K562 (cell line): Measurements from ENCODE around the gene OR9I1. TPM values are rescaled to one million over a fixed set of nuclear protein-coding genes. Genes with fewer than 3 reads are reported as not detected.
A peak's percentile ranks its signal among the peaks of the same experiment; 100 is the strongest.

ENCODE experiments used
- ATAC-seq: fragments of 200-7000 bp; cut with Tn5 transposase; 3 replicates; pipeline ENCODE4 v1.9.1; 2020; ENCODE audit warnings: moderate library complexity
- BruUV-seq: library from RNA; stranded (reverse); fragments of 400-500 nt; replicated peaks from 2 replicates; lab custom pipeline; 2021; lab: Mats Ljungman, UMichigan
- CTCF ChIA-PET: fragments of 300-600 bp; formaldehyde crosslinking; extraction: SDS; loops from one replicate; lab custom pipeline; 2021; ENCODE audit warnings: low intra/inter-chr PET ratio; lab: Yijun Ruan, JAX
- POLR2A ChIA-PET: fragments of 300-600, 350-650 bp; sonication (Branson Sonifier 250); formaldehyde crosslinking; extraction: SDS; loops from one replicate; lab custom pipeline; 2021; ENCODE audit warnings: antibody characterized with exemption, inconsistent platforms; lab: Yijun Ruan, JAX
- DNase-seq, 4 experiments: peaks; one replicate each; pipeline versions ENCODE4 v3.0.0 to v3.0.0-alpha.2; 2011 to 2018; ENCODE audit warnings: low spot score in 3 of 4, mixed read lengths in 3 of 4; ENCODE audit errors: extremely low read depth in 1 of 4
- FAIRE-seq: peaks from 2 replicates; lab custom pipeline; 2011; peaks lifted over from hg19 to GRCh38; lab: Jason Lieb, UNC
- H2AFZ ChIP-seq: 2 replicates; pipeline ENCODE4 v1.6.0; 2011; ENCODE audit warnings: low read depth, low read length, control low read depth, inconsistent platforms
- H3K27ac ChIP-seq: fragments of 200-600 bp; 3 replicates; pipeline ENCODE4 v1.8.0; 2011; ENCODE audit warnings: low read depth, mild to moderate bottlenecking, control low read depth, inconsistent platforms, low read length, moderate library complexity, mixed read lengths; ENCODE audit errors: extremely low read depth
- H3K27me3 ChIP-seq, 2 experiments: fragments of 300-600 bp in 1 of 2; 2 replicates in 1 of 2; 3 replicates in 1 of 2; pipeline versions ENCODE4 v1.6.0 to v1.8.0; 2011; ENCODE audit warnings: inconsistent platforms in 2 of 2, low read length in 2 of 2, mild to moderate bottlenecking in 1 of 2, mixed read lengths in 1 of 2, moderate library complexity in 1 of 2; ENCODE audit not compliant: control insufficient read depth in 2 of 2, insufficient read depth in 2 of 2
- H3K36me3 ChIP-seq: fragments of 300-600 bp; 3 replicates; pipeline ENCODE4 v1.8.0; 2011; ENCODE audit warnings: mild to moderate bottlenecking, low read length, inconsistent platforms; ENCODE audit not compliant: control insufficient read depth, insufficient read depth
- H3K4me1 ChIP-seq, 2 experiments: fragments of 200-600 bp in 1 of 2; replicated peaks in 1 of 2; 2 replicates in 1 of 2; 3 replicates in 1 of 2; pipeline versions ENCODE4 v1.5.1 to v1.8.0; 2011; ENCODE audit warnings: inconsistent platforms in 2 of 2, low read length in 2 of 2, mild to moderate bottlenecking in 1 of 2, mixed read lengths in 1 of 2, moderate library complexity in 1 of 2; ENCODE audit not compliant: control insufficient read depth in 2 of 2, insufficient read depth in 2 of 2
- H3K4me2 ChIP-seq: 2 replicates; pipeline ENCODE4 v1.6.1; 2011; ENCODE audit warnings: low read length, control low read depth, inconsistent platforms, mixed read lengths; ENCODE audit not compliant: insufficient read depth
- H3K4me3 ChIP-seq: fragments of 200-600 bp; sonication (generic), shearing (Covaris generic); 2 replicates; pipeline ENCODE4 v1.5.1; 2016; ENCODE audit warnings: control low read depth, inconsistent platforms
- H3K79me2 ChIP-seq: fragments of 200-600 bp; 3 replicates; pipeline ENCODE4 v1.8.0; 2011; ENCODE audit warnings: low read length, inconsistent platforms; ENCODE audit not compliant: control insufficient read depth, insufficient read depth
- H3K9ac ChIP-seq, 2 experiments: 2 replicates each; pipeline versions ENCODE4 v1.6.0 to v1.6.1; 2011; ENCODE audit warnings: low read depth in 2 of 2, low read length in 2 of 2, control low read depth in 1 of 2, inconsistent platforms in 1 of 2, mild to moderate bottlenecking in 1 of 2, mixed read lengths in 1 of 2; ENCODE audit not compliant: insufficient read depth in 1 of 2
- H3K9me1 ChIP-seq: one replicate; pipeline ENCODE4 v1.6.0; 2011; ENCODE audit warnings: inconsistent platforms, mild to moderate bottlenecking, low read length, moderate library complexity; ENCODE audit not compliant: control insufficient read depth, insufficient read depth
- H3K9me3 ChIP-seq: replicated peaks from 2 replicates; pipeline ENCODE4 v1.5.1; 2011; ENCODE audit warnings: low read depth, low read length, inconsistent platforms; ENCODE audit not compliant: control insufficient read depth, insufficient read depth
- H4K20me1 ChIP-seq: replicated peaks from 2 replicates; pipeline ENCODE4 v1.6.1; 2011; ENCODE audit warnings: low read length, inconsistent platforms, mixed read lengths; ENCODE audit not compliant: control insufficient read depth, insufficient read depth
- CTCF ChIP-seq, 3 experiments: IDR thresholded peaks in 2 of 3; conservative IDR thresholded peaks in 1 of 3; 2 replicates each; pipeline ENCODE4 v1.5.1; 2011 to 2012; ENCODE audit warnings: low read length in 3 of 3, mild to moderate bottlenecking in 3 of 3, control low read depth in 2 of 3, improper control_type of control experiment in 1 of 3, inconsistent platforms in 1 of 3, low read depth in 1 of 3, mixed read lengths in 1 of 3, moderate library complexity in 1 of 3; ENCODE audit not compliant: insufficient read depth in 2 of 3
- HINFP ChIP-seq: fragments of 450-650 bp; conservative IDR thresholded peaks from 2 replicates; pipeline ENCODE4 v1.6.1; 2016; ENCODE audit warnings: missing genetic modification characterization, low read depth, mild to moderate bottlenecking, control low read depth, missing compliant biosample characterization
- MCM3 ChIP-seq: fragments of 450-650 bp; IDR thresholded peaks from 2 replicates; pipeline ENCODE4 v1.6.1; 2016
- RAD21 ChIP-seq, 2 experiments: fragments of 250-450 bp in 1 of 2; fragments of 450-650 bp in 1 of 2; sonication (Bioruptor Pico) in 1 of 2; formaldehyde crosslinking in 1 of 2; IDR thresholded peaks in 1 of 2; conservative IDR thresholded peaks in 1 of 2; 2 replicates each; pipeline versions ENCODE4 v1.4.0 to v1.8.0; 2020 to 2022; ENCODE audit warnings: mild to moderate bottlenecking in 2 of 2, moderate library complexity in 1 of 2
- SFPQ ChIP-seq: fragments of 200-400 bp; formaldehyde crosslinking; IDR thresholded peaks from 2 replicates; pipeline ENCODE4 v1.6.1; 2017; ENCODE audit warnings: mild to moderate bottlenecking, low read depth, low read length, moderate library complexity
- SMC3 ChIP-seq: conservative IDR thresholded peaks from 2 replicates; pipeline ENCODE4 v1.6.1; 2011; ENCODE audit warnings: low read depth, low read length, improper control_type of control experiment; ENCODE audit not compliant: insufficient read depth
- ZNF12 ChIP-seq: sonication (generic); formaldehyde crosslinking; IDR thresholded peaks from 2 replicates; pipeline ENCODE4 v1.4.0; 2020; ENCODE audit warnings: mild to moderate bottlenecking, missing genetic modification reagents
- WGBS: fragments of 100-300 bp; shearing (Covaris generic); methylation state at CpG from one replicate; pipeline ENCODE4 v1.1.6; 2016; ENCODE audit warnings: low coverage, mixed read lengths; ENCODE audit not compliant: insufficient coverage; ENCODE audit errors: missing lambda C conversion rate; 5-methylcytosine and 5-hydroxymethylcytosine counted together
- in situ Hi-C: fragments of 300-500 bp; cut with MboI; formaldehyde crosslinking; loops from 4 replicates; pipeline ENCODE4 v1.15.0; 2018; ENCODE audit warnings: inconsistent platforms, mixed read lengths
- intact Hi-C: fragments of 100-400 bp; cut with micrococcal nuclease; formaldehyde crosslinking; loops from 2 replicates; pipeline ENCODE4 v1.14.2; 2022
- polyA plus RNA-seq, 8 experiments: library from polyadenylated mRNA; depleted of rRNA in 4 of 8; stranded (reverse) in 5 of 8; unstranded in 3 of 8; fragments of >200 nt; fragmentation: Nextera tagmentation in 2 of 8; fragmentation: Illumina TruSeq in 1 of 8; extraction: Ambion mirVana in 2 of 8; extraction: Trizol in 1 of 8; gene quantifications; 2 replicates each; pipeline versions ENCODE4 v1.2.1 to v1.2.3, GENCODE V29; 2011 to 2014; ENCODE audit warnings: inconsistent platforms in 1 of 8, missing spikeins in 1 of 8
- total RNA-seq, 7 experiments: library from RNA; depleted of rRNA in 6 of 7; stranded (reverse); fragments of >200 nt in 6 of 7; fragmentation: Illumina TruSeq in 2 of 7; extraction: Trizol in 2 of 7; gene quantifications; 2 replicates each; pipeline versions ENCODE4 v1.2.1 to v1.2.3, GENCODE V29; 2011 to 2021; ENCODE audit warnings: low replicate concordance in 1 of 7

The OR9I1 gene
- total and polyA plus RNA-seq, 9 of the 15 experiments (the other 6 are each of a cell fraction or from before 2014, with no cell fraction given): not detected

DNA sequence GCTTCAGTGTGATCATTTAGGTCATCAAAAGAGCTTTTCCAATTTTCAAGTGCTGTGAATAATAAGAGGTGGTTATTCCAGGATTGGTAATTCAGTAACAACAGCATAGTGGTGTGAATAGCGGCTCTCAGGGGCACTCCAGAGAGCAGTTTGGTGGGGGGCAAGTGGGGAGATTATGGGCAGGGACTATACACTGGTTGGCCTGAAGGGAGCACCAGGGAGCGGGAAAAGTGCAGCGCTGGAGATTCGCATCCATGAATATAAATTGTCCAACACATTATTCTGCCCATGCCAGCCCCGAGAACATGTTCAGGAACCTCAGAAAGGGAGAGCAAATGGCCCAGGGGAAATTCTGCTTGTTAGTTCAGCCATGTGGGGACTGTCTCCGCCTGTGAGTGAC, 56.7 kb downstream of the OR9I1 start:
- no peaks in the 10 kb centered on the region for H3K4me1 ChIP-seq
- H3K4me2 ChIP-seq: no peak overlapping the region
- 2% methylated on average over 6 of the region's 6 CpGs for WGBS
- H3K27ac ChIP-seq: no peak overlapping the region
- ATAC-seq (peak; percentile 89), FAIRE-seq (no peak), DNase-seq (peak in 3 of 4 experiments; percentile 12 to 18 (median 13))
- no peaks in the 10 kb centered on the region for H3K79me2 ChIP-seq
- CTCF ChIA-PET: no interaction called here
- in situ Hi-C loops (no loop called here), intact Hi-C loops (loop anchor here (10.0 kb wide), 2 partner anchors 234 to 404 kb away; partner anchors contain the start of gene ZDHHC5)
- no peaks in the 10 kb centered on the region for H3K36me3 ChIP-seq
- POLR2A ChIA-PET: interaction anchor here (1.1 kb wide), 1 partner anchor 11 kb away, joined by 3 read pairs; no protein-coding TSS in a partner anchor
- no peak overlapping the region for H3K9ac ChIP-seq
- H3K9me1 ChIP-seq: no peaks in the 10 kb centered on the region
- peak in 1 of 2 experiments; percentile 37; a peak in 2 of 4 replicates for TF ChIP-seq RAD21 (CRISPR knock-in tag; conservative IDR thresholded peaks at IDR 0.05 in 1 of 2, IDR thresholded peaks at IDR 0.05 in 1 of 2)
- no peak for TF ChIP-seq MCM3
- 0 out of 2 replicates have a peak, but pooled peaks have one; percentile 15 for TF ChIP-seq SMC3
- peak; percentile 26 to 46 (median 44); a peak in 4 of 6 replicates for TF ChIP-seq CTCF (IDR thresholded peaks at IDR 0.05 in 2 of 3, conservative IDR thresholded peaks at IDR 0.05 in 1 of 3; ENCODE audit: insufficient read depth in 2 of 3, low read depth in 1 of 3, low read length in 3 of 3)
- TF ChIP-seq HINFP (tag): no peak
- TF ChIP-seq SFPQ: no peak
- TF ChIP-seq ZNF12 (CRISPR knock-in tag): no peak
- H2AFZ ChIP-seq: no peak overlapping the region
- no peaks in the 10 kb centered on the region for H4K20me1 ChIP-seq
- no peaks in the 10 kb centered on the region for H3K9me3 ChIP-seq
- no peak overlapping the region for H3K4me3 ChIP-seq
- BruUV-seq: no TSS peak
- H3K27me3 ChIP-seq: no peaks in the 10 kb centered on the region
